NCI-H2081 (cell line): Measurements from ENCODE around the gene WFDC9.
"Not testable (repeated sequence)": the region's sequence is repeated elsewhere in the genome, so short reads cannot be mapped to it uniquely, and the experiment has no call there.

ENCODE experiments used
- DNase-seq, 2 experiments: peaks; one replicate each; lab custom pipeline; 2025; lab: John Stamatoyannopoulos, UW

WFDC9 gene

DNA sequence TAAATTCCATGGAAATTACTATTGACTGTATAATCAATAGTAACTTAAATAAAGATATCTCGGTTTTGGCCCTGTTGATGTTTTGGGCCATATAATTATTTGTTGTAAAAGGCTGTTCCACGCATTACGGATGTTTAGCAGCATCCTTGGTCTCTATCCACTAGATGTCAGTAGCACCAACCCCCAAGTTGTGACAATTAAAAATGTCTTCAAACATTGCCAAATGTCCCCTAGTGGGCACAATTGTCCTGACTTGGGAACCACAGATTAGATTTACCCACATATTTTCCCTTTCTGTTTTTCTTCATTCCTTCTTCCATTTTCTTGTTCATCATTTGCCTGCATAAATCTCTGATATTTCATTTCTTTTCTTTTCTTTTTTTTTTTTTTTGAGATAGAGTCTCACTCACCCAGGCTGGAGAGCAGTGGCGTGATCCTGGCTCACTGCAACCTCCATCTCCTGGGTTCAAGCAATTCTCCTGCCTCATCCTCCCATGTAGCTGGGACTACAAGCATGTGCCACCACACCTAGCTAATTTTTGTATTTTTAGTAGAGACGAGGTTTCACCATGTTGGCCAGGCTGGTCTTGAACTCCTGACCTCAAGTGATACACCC lies 38.4 kb downstream of the WFDC9 start:
- DNase-seq = peak; percentile 20 to 61

- DNase-seq = no peak
Measured at GRCh38 chr20:45589725-45590124, 41.4 kb downstream of the WFDC9 start.

DNA sequence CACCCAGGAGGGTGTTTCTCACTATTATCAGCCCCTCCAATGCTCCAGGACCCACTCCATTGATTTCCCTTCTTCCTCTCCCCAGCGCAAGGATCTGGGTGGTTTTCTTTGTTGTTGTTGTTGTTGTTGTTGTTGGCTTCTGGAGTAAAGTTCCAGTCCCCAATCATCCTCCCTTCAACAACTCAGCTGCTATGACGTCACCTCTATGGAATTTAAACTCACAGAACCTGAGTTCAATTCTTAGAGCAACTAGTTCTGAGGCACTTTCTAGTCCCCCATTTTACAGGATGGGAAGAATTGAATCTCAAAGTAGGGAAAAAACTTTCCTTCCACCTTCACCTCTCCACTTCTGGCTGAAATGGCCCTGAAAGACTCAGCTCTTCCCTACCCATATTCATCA lies 42.3 kb downstream of the WFDC9 start:
- no peak for DNase-seq

DNA sequence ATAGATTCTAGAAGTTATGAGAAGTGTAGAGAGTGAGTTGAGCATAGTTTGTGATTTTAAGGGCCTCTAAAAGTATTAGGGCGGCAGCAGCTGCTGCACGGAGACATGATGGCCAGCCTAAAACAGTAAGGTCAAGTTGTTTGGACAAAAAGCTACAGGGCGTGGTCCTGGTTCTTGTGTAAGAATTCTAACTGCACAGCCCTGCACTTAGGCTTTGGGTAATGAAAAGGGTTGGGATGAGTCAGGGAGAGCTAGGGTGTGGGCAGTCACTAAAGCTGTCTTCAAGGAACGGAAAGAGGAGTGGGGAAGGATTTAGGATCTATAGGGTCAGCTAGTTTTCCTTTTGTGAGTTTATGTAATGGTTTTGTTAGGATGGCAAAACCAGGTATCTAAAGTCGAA lies 45.1 kb downstream of the WFDC9 start:
- not testable (repeated sequence) for DNase-seq

DNA sequence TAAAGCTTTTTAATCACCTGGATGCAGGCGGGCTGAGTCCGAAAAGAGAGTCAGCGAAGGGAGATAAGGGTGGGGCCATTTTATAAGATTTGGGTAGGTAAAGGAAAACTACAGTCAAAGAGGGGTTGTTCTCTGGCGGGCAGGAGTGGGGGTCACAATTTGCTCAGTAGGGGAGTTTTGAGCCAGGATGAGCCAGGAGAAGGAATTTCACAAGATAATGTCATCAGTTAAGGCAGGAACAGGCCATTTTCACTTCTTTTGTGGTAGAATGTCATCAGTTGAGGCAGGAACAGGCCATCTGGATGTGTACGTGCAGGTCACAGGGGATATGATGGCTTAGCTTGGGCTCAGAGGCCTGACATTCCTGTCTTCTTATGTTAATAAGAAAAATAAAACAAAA lies 46.8 kb downstream of the WFDC9 start:
- DNase-seq = not testable (repeated sequence)

DNA sequence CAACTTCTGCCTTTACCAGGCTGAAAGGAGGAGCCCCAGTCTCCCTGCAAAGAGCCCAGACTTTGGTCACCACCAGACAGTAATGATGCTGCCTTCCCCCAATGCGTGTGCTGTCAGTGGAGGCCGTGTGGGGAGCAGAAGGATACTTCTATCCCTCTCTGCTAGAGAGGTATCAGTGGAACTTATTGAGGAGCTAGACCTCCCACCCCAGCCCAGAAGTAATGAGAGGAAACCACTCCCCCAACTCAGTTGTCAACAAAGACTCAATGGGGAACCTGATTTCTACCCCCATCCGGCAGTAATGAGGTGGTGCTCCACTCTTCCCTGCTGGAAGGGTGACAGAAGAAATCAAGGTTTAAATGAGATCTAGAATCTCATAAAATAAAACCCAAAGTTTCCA lies 47.6 kb downstream of the WFDC9 start:
- no peak for DNase-seq

- DNase-seq = no peak
Measured at GRCh38 chr20:45581702-45582101, 49.4 kb downstream of the WFDC9 start.

DNA sequence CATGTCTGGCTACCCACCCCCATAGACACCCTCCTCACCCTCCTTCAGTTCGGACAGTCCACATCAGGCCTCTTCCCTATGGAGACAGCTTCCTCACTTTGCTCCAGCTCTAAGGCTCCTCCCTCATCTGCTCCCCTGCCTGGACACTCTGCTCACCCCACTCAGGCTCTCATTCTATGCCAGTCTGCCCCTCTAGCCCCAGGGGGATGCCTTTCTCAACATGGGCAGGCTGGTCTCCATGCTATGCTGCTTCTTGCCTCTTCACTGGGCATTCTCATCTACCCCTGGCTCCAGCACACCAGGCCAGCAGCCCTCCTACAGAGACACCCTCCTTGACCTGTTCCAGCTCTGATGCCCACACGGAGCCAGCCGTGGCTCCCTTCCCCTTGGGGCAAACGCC lies 51.9 kb downstream of the WFDC9 start, which contains the start of gene WFDC8:
Gene WFDC8, minus strand, starts transcription at position 101 of the 400 bp plus-strand sequence. Its CDS starts 37 bp downstream, at position 64.
- no peak for DNase-seq

GRCh38 chr20:45578231-45578630 lies 52.9 kb downstream of the WFDC9 start:
- no peak for DNase-seq

DNA sequence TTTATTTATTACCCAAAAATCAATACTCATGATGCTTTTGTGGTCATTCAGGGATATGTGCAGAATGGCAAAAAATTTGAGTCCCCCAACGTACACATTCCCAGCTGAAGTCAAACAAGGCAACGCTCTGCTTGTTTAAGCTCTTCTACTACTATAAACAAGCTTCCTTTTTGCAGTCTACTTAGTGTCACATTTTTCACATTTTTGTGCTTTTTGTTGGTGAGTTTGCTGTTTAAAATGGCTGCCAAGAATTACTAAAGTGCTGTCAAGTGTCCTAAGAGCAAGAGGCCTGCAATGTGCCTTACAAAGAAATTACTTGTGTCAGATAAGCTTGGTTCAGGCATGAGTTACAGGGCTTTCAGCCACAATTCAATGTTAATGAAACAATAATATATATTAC lies 54.1 kb downstream of the WFDC9 start:
- DNase-seq = no peak

DNA sequence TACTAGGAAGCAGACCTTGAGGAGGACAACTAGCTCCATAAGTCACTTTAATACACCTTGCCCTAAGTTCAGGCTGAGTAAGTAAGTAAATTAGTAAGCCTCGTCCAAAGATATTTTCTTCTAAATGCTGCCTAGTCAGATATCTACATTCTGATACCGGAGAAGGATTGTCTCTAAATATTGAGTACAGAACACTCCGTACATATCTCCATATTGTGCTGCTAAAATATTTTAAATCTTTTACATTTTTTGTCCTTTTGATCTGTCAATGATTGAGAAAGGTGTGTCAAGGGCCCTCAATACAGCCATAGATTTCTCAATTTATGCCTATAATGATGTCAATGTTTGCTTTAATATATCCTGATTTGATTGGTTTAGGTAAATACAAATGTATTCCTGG lies 55.2 kb downstream of the WFDC9 start:
- DNase-seq = no peak

DNA sequence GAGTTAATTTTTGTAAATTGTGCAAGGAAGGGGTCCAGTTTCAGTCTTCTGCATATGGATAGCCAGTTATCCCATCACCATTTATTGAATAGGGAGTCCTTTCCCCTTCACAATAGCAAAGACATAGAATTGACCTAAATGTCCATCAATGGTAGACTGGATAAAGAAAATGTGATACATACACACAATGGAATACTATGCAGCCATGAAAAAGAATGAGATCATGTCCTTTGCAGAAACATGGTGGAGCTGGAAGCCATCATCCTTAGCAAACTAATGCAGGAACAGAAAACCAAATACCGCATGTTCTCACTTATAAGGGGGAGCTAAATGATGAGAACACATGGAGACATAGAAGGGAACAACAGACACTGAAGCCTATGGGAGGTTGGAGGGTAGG lies 61.4 kb downstream of the WFDC9 start:
- DNase-seq = not testable (repeated sequence)

- no peak for DNase-seq
Measured at GRCh38 chr20:45564760-45565276, 66.3 kb downstream of the WFDC9 start.
